A204.1 (cell line): ENCODE results near the gene TRAPPC14.
A peak's percentile ranks its signal among the peaks of the same experiment; 100 is the strongest.
"Not testable (repeated sequence)": the region's sequence is repeated elsewhere in the genome, so short reads cannot be mapped to it uniquely, and the experiment has no call there.

Source experiments
- FAIRE-seq: peaks from 2 replicates; lab custom pipeline; 2012; peaks lifted over from hg19 to GRCh38; lab: Jason Lieb, UNC

The TRAPPC14 gene

GRCh38 chr7:100158229-100159098 lies at the start of gene TRAPPC14:
TRAPPC14 (minus strand) TSS chr7:100158723; CDS start chr7:100158499, 224 bp downstream.
- no peak for FAIRE-seq

- no peak for FAIRE-seq
Observed at GRCh38 chr7:100204454-100204853, 45.9 kb upstream of the TRAPPC14 start.

GRCh38 chr7:100200693-100201092 lies 42.2 kb upstream of the TRAPPC14 start:
- FAIRE-seq = no peak

- FAIRE-seq = no peak
Observed at GRCh38 chr7:100198266-100198665, 39.7 kb upstream of the TRAPPC14 start.

- FAIRE-seq = not testable (repeated sequence)
Observed at GRCh38 chr7:100195901-100196322, 37.4 kb upstream of the TRAPPC14 start.

- FAIRE-seq = no peak
Observed at GRCh38 chr7:100195222-100195621, 36.7 kb upstream of the TRAPPC14 start.

GRCh38 chr7:100192969-100193368 lies 34.4 kb upstream of the TRAPPC14 start:
- FAIRE-seq = no peak

- FAIRE-seq = not testable (repeated sequence)
Observed at GRCh38 chr7:100192281-100192862, 33.8 kb upstream of the TRAPPC14 start.

- no peak for FAIRE-seq
Observed at GRCh38 chr7:100191775-100192174, 33.3 kb upstream of the TRAPPC14 start.

GRCh38 chr7:100190048-100190711 lies 31.7 kb upstream of the TRAPPC14 start:
- peak; percentile 84 for FAIRE-seq

- no peak for FAIRE-seq
Observed at GRCh38 chr7:100189061-100189460, 30.5 kb upstream of the TRAPPC14 start.

- no peak for FAIRE-seq
Observed at GRCh38 chr7:100185726-100186125, 27.2 kb upstream of the TRAPPC14 start.

GRCh38 chr7:100183090-100183489 lies 24.6 kb upstream of the TRAPPC14 start:
- not testable (repeated sequence) for FAIRE-seq

GRCh38 chr7:100182616-100183015 lies 24.1 kb upstream of the TRAPPC14 start:
- not testable (repeated sequence) for FAIRE-seq

GRCh38 chr7:100180084-100180483 lies 21.6 kb upstream of the TRAPPC14 start:
- FAIRE-seq = not testable (repeated sequence)

- no peak for FAIRE-seq
Observed at GRCh38 chr7:100177045-100178001, 18.8 kb upstream of the TRAPPC14 start, which contains the start of the genes GPC2 and STAG3. GPC2 (minus strand) TSS chr7:100177381; CDS start chr7:100177199, 182 bp downstream. STAG3 (plus strand) TSS chr7:100177918; CDS start chr7:100180557, 2,639 bp downstream.

- no peak for FAIRE-seq
Observed at GRCh38 chr7:100176096-100177044, 17.8 kb upstream of the TRAPPC14 start.

- no peak for FAIRE-seq
Observed at GRCh38 chr7:100175296-100175935, 16.9 kb upstream of the TRAPPC14 start.

- FAIRE-seq = no peak
Observed at GRCh38 chr7:100174582-100174981, 16.1 kb upstream of the TRAPPC14 start.
